Measurements from ENCODE around the gene SLX1A. TPM values are rescaled to one million over a fixed set of nuclear protein-coding genes. Genes with fewer than 3 reads are reported as not detected.
"Not testable (repeated sequence)": the region's sequence is repeated elsewhere in the genome, so short reads cannot be mapped to it uniquely, and the experiment has no call there.

Gene SLX1A
- total RNA-seq, 1 donor from 2014 or later, result 13.7 TPM

DNA sequence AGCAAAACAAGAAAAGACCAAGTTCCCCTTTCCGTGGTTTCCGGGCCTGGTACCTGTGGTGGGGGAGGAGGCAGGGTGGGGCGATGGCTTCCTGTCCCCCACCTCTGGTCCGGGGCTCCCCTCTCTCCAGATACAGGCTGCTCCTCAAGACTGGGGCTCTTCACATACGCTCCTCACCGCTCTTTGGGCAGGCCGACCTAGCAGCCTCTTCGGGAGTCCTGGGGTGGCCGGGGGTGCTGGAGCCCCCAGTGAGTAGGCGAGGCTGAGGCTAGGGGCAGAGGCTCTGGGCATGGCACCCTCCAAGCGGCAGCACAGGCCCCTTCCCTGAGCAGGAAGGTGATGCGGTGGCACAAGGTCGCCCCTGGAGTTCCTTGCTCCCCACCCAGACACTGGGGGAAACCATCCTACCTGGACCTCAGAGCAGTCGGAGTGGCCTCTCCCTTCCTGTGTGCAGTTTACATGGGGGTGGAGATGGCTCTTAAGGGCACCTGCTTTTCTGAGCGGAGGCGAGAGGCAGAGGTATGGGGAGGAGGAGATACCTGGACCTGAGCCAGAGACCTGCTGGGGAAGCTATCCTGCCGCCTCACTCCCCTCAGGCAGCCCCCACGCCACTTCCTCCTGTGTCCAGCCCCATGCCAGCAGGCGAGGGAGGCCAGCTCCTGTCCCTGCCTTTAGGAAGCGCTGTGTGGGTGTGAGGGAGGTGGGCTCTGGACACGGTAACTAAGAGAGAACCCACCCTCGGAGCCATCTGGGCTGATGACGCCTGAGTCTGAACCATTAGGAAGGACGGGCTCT, 9.4 kb upstream of the SLX1A start:
- DNase-seq, result no peak

DNA sequence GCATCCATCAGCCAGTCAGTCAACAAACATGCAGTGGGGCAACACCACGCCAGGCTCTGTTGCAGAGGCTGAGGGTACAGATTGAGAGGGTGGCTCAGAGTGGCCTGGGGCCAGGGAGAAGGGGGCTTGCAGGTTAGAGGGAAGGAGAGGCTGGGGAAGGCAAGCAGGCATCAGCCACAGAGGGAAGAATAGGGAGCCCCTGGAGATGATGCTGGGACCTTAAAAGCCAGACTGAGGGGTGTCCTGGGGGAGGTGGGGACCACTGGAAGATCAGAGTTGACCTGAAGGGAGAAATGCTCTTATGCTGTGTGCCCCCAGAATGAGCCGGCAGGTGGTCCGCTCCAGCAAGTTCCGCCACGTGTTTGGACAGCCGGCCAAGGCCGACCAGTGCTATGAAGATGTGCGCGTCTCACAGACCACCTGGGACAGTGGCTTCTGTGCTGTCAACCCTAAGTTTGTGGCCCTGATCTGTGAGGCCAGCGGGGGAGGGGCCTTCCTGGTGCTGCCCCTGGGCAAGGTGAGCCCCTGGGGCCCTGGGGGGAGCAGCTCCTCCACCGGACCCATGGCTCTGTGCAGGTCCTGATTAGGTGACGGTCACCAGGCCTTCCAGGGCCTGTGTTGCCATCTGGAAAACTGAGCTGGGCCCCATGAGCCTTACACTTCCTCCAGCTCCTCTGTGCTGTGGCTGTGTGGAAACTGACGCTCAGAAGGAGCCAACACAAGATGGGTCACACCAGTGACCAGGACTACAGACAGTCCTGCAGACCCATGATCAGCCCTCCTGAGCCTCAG, 8.6 kb upstream of the SLX1A start:
- DNase-seq, result no peak

- DNase-seq, result no peak
These were observed 7.8 kb upstream of the SLX1A start for GRCh38 chr16:30185683-30186421.

DNA sequence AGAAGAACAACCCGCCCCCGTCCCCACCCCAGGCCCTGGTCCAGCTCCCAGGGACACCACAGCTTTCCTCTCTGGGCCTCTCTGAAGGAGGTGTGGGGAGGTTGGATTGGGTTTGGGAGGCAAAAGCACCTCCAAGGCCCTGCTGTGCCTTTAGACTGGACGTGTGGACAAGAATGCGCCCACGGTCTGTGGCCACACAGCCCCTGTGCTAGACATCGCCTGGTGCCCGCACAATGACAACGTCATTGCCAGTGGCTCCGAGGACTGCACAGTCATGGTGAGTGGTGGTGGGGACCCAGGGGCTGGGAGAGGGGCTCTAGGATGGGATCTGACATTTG, 7.3 kb upstream of the SLX1A start:
- DNase-seq, result no peak

DNA sequence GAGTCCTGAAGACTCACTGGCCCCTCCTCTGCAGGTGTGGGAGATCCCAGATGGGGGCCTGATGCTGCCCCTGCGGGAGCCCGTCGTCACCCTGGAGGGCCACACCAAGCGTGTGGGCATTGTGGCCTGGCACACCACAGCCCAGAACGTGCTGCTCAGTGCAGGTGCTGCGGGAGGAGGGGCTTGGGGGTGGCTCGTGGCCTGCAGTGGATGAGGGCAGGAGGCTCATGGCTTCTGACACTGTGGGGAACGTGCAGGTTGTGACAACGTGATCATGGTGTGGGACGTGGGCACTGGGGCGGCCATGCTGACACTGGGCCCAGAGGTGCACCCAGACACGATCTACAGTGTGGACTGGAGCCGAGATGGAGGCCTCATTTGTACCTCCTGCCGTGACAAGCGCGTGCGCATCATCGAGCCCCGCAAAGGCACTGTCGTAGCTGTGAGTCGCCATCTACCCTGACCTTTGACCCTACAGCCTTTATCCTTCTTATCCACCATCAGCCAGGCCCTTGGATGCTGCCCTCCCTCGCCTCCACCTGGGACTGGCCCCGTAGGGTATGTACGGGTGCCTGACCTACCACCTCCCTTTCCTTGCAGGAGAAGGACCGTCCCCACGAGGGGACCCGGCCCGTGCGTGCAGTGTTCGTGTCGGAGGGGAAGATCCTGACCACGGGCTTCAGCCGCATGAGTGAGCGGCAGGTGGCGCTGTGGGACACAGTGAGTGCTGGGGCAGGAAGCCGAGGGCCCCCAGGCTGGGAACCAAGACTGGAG, 6.7 kb upstream of the SLX1A start:
- peak; percentile 34 for DNase-seq

GRCh38 chr16:30187556-30187865, 6.2 kb upstream of the SLX1A start:
- DNase-seq, result no peak

GRCh38 chr16:30187971-30188561, 5.6 kb upstream of the SLX1A start:
- DNase-seq, result no peak

- not testable (repeated sequence) for DNase-seq
These were observed 2.5 kb upstream of the SLX1A start for GRCh38 chr16:30191158-30191557.

- DNase-seq, result not testable (repeated sequence)
These were observed 577 bp upstream of the SLX1A start for GRCh38 chr16:30193098-30193497.

- not testable (repeated sequence) for DNase-seq
These were observed 674 bp downstream of the SLX1A start for GRCh38 chr16:30194172-30194925.

DNA sequence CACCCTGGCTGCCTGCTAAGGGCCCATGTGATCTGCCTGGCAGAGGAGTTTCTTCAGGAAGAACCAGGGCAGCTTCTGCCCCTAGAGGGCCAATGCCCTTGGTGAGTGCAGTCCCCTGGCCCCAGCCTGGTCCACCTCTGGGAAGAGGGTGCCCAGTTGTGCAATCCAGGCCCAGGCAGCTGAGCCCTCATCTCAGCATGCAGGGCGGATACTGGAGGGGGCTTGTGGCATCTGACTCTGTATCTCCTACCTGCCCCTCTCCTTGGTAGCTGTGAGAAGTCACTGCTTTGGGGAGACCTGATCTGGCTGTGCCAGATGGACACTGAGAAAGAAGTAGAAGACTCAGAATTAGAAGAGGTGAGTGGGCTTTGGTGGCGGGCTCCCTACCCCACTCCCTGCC, 3.3 kb downstream of the SLX1A start:
- DNase-seq, result not testable (repeated sequence)

DNA sequence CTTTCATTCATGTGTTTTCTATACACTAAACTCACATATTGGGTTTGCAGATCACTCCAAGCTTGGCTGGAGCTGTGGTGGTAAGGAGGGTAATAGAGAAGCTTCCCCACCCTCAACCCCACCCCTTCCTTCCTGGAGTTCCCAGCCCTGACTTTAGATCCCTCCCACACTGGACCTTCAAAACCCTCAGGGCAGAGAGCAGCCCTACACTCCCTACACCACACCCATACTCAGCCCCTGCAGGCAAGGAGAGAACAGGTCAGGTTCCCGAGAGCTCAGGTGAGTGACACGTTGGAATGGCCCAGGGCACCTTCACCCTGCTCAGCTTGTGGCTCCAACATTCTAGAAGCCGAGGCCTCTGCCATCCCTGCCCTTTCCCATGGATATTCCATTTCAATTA, 5.4 kb downstream of the SLX1A start, which contains the start of gene SULT1A3:
Gene SULT1A3, plus strand, starts transcription at position 207 of the 400 bp plus-strand sequence. CDS start 1,474 bp downstream, outside the sequence.
- DNase-seq, result not testable (repeated sequence)

GRCh38 chr16:30199608-30200343, 6.1 kb downstream of the SLX1A start:
- not testable (repeated sequence) for DNase-seq

GRCh38 chr16:30205541-30206236, 12.0 kb downstream of the SLX1A start:
- not testable (repeated sequence) for DNase-seq

- not testable (repeated sequence) for DNase-seq
These were observed 12.6 kb downstream of the SLX1A start for GRCh38 chr16:30206252-30206651.

DNA sequence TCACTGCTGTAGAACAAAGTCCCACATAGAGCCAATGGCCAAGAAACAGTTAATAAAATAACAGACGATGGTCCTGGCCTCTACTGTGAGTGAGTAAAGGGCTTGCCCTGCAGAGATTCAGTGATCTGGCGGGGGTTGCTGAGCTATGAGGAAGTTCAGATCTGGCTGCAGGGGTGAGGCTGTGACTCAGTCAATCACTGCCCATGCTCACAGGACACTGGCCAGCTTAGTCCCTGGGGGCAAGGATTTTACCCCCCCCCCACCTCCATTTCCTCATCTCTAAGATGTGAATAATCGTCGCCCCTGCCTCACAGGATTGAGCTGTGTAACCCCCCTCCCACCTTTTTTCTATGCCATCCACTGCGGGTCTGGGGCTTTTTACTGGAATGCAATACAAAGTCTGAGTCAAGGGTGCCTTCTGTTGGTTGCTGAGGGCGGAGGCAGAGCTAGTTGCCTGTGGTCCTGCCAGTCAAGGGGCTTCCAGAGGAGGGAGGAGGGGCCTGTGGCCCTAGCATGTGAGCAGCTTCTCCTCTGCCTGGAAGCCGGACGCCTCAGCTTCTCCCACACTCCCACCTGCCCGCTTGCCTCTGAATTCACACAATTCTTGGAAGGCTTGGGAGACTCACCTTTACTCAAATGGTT, 13.5 kb downstream of the SLX1A start:
- DNase-seq, result not testable (repeated sequence)

DNA sequence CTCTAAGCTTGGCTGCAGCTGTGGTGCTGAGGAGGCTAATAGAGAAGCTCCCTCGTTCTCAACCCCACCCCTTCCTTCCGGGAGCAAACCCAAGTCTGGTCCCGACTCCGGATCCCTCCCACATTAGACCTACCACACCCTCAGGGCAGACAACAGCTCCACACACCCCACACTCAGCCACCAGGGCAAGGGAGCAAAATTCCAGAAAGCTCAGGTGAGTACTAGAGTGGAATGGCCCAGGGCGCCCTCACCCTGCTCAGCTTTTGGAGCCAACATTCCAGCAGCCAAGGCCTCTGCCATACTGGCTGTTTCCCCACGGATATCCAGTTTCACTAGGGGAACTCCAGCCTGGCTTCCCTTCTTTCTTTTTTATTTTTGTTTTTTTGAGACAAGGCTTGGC, 15.4 kb downstream of the SLX1A start:
- not testable (repeated sequence) for DNase-seq

- not testable (repeated sequence) for DNase-seq
These were observed 17.7 kb downstream of the SLX1A start for GRCh38 chr16:30211414-30211813.

GRCh38 chr16:30217082-30217481, 23.4 kb downstream of the SLX1A start:
- not testable (repeated sequence) for DNase-seq

Measured in tongue (tissue), 2 donors.